Peyer's patch (tissue), 4 donors: ENCODE results near the gene CTLA4. TPM values are rescaled to one million over a fixed set of nuclear protein-coding genes. Genes with fewer than 3 reads are reported as not detected.

Experiments
- DNase-seq, 3 donors: peaks; one replicate each; pipeline ENCODE4 v3.0.0-alpha.2; 2017 to 2019
- H3K27ac ChIP-seq, 4 donors: fragments of 200-600 bp; sonication (generic); one replicate each; pipeline ENCODE4 v1.5.1; 2016 to 2019
- H3K27me3 ChIP-seq, 2 donors: fragments of 200-600 bp; sonication (generic); one replicate each; pipeline ENCODE4 v1.5.1; 2019
- H3K36me3 ChIP-seq, 3 donors: fragments of 200-600 bp; sonication (generic); one replicate each; pipeline ENCODE4 v1.5.1; 2016 to 2019
- H3K4me1 ChIP-seq, 4 donors: fragments of 200-600 bp; sonication (generic); one replicate each; pipeline ENCODE4 v1.5.1; 2016 to 2019
- H3K4me3 ChIP-seq, 4 donors: fragments of 200-600 bp; sonication (generic); 1 replicate in 3 of 4; 2 replicates in 1 of 4; pipeline ENCODE4 v1.5.1; 2016 to 2019; ENCODE audit warnings: mild to moderate bottlenecking in 1 of 4
- H3K9me3 ChIP-seq, 4 donors: fragments of 200-600 bp; sonication (generic); one replicate each; pipeline ENCODE4 v1.5.1; 2016 to 2019; ENCODE audit warnings: mild to moderate bottlenecking in 1 of 4
- CTCF ChIP-seq, 6 experiments: fragments of 450-650 bp in 4 of 6; fragments of 200-600 bp in 2 of 6; sonication (generic) in 1 of 6; IDR thresholded peaks; one replicate each; pipeline ENCODE4 v1.5.1; 2017 to 2019; ENCODE audit warnings: antibody characterized with exemption in 6 of 6, mild to moderate bottlenecking in 3 of 6, moderate library complexity in 1 of 6
- POLR2A ChIP-seq, 2 donors: fragments of 450-650 bp; IDR thresholded peaks; one replicate each; pipeline ENCODE4 v1.5.1; 2017; ENCODE audit warnings: antibody characterized with exemption in 2 of 2, mild to moderate bottlenecking in 2 of 2, moderate library complexity in 2 of 2
- total RNA-seq, 4 donors: library from RNA; depleted of rRNA; stranded (reverse); fragments of >200 nt; gene quantifications; one replicate each; pipeline ENCODE4 v1.1.0, GENCODE V29; 2016

Gene CTLA4
- total RNA-seq: 10 to 100 TPM in 1 of 4 donors, not detected in 3; 42.1 TPM

GRCh38 chr2:203867561-203868200 lies at the start of gene CTLA4:
Gene CTLA4 (plus strand): TSS chr2:203867771. CDS start chr2:203867943, 172 bp downstream.
- no peak for TF ChIP-seq POLR2A (IDR thresholded peaks at IDR 0.05)
- TF ChIP-seq CTCF (IDR thresholded peaks at IDR 0.05): no peak
- H3K27ac ChIP-seq: peak within 1 kb of the TSS in 1 of 4 donors; percentile 65
- DNase-seq: no peak
- no peaks in the 10 kb centered on the region for H3K27me3 ChIP-seq
- no peaks in the 10 kb centered on the region for H3K36me3 ChIP-seq
- H3K4me1 ChIP-seq: no peaks in the 10 kb centered on the region
- no peaks in the 10 kb centered on the region for H3K9me3 ChIP-seq
- H3K4me3 ChIP-seq: peak within 1 kb of the TSS in 2 of 4 donors; percentile 18 to 19

- Histone ChIP-seq H3K27me3 (no peaks in the 10 kb centered on the region), H3K27ac (no peak overlapping the region), H3K9me3 (no peaks in the 10 kb centered on the region), H3K4me3 (no peak overlapping the region), H3K4me1 (peaks cover 0 to 21% (median 3%) of the 10 kb centered on the region in 4 donors), H3K36me3 (no peaks in the 10 kb centered on the region)
- no peak for DNase-seq
- TF ChIP-seq CTCF (IDR thresholded peaks at IDR 0.05) (no peak), POLR2A (IDR thresholded peaks at IDR 0.05) (no peak)
Measured at GRCh38 chr2:203818656-203819055, 48.9 kb upstream of the CTLA4 start.

- no peaks in the 10 kb centered on the region for H3K9me3 ChIP-seq
- H3K27me3 ChIP-seq: no peaks in the 10 kb centered on the region
- H3K36me3 ChIP-seq: no peaks in the 10 kb centered on the region
- peak overlapping the region in 1 of 4 donors; percentile 35 for H3K27ac ChIP-seq
- TF ChIP-seq POLR2A (IDR thresholded peaks at IDR 0.05): no peak
- no peak for TF ChIP-seq CTCF (IDR thresholded peaks at IDR 0.05)
- no peak overlapping the region for H3K4me3 ChIP-seq
- H3K4me1 ChIP-seq: peaks cover 0 to 13% (median 3%) of the 10 kb centered on the region in 4 donors
- DNase-seq: peak in 2 of 3 donors; percentile 60 to 64
Measured at GRCh38 chr2:203819434-203820133, 48.0 kb upstream of the CTLA4 start.

GRCh38 chr2:203820969-203821368 lies 46.6 kb upstream of the CTLA4 start:
- TF ChIP-seq CTCF (IDR thresholded peaks at IDR 0.05) (no peak), POLR2A (IDR thresholded peaks at IDR 0.05) (no peak)

GRCh38 chr2:203822240-203822639 lies 45.3 kb upstream of the CTLA4 start:
- no peak overlapping the region for H3K4me3 ChIP-seq
- no peak for DNase-seq
- TF ChIP-seq CTCF (IDR thresholded peaks at IDR 0.05) (no peak), POLR2A (IDR thresholded peaks at IDR 0.05) (no peak)
- H3K27ac ChIP-seq: no peak overlapping the region
- H3K27me3 ChIP-seq: no peaks in the 10 kb centered on the region
- no peaks in the 10 kb centered on the region for H3K36me3 ChIP-seq
- H3K4me1 ChIP-seq: no peaks in the 10 kb centered on the region
- H3K9me3 ChIP-seq: no peaks in the 10 kb centered on the region

More at GRCh38 chr2:203820969-203821368, 46.6 kb upstream of the CTLA4 start:
- no peaks in the 10 kb centered on the region for H3K36me3 ChIP-seq
- peaks cover 0 to under 1% (median 0%) of the 10 kb centered on the region in 4 donors for H3K4me1 ChIP-seq
- no peak for DNase-seq
- no peak overlapping the region for H3K4me3 ChIP-seq
- no peak overlapping the region for H3K27ac ChIP-seq
- H3K27me3 ChIP-seq: no peaks in the 10 kb centered on the region
- H3K9me3 ChIP-seq: no peaks in the 10 kb centered on the region
